Right atrium auricular region (tissue), 2 donors: ENCODE data around the gene ABHD6. TPM values are rescaled to one million over a fixed set of nuclear protein-coding genes. Genes with fewer than 3 reads are reported as not detected.
"Not testable (repeated sequence)": the region's sequence is repeated elsewhere in the genome, so short reads cannot be mapped to it uniquely, and the experiment has no call there.

Experiments used
- DNase-seq: peaks from one replicate; pipeline ENCODE4 v3.0.0-alpha.2; 2019; ENCODE audit warnings: low spot score
- H3K27ac ChIP-seq, 2 donors: fragments of 200-600 bp; sonication (generic); 1 replicate in 1 of 2; 2 replicates in 1 of 2; pipeline ENCODE4 v1.5.1; 2016 to 2019
- H3K27me3 ChIP-seq, 2 donors: fragments of 200-600 bp; sonication (generic); one replicate each; pipeline versions ENCODE4 v1.5.1 to v1.6.0; 2017 to 2019
- H3K36me3 ChIP-seq: fragments of 200-600 bp; sonication (generic); one replicate; pipeline ENCODE4 v1.5.1; 2016
- H3K4me1 ChIP-seq, 2 donors: fragments of 200-600 bp; sonication (generic); one replicate each; pipeline versions ENCODE4 v1.5.1 to v1.6.0; 2017 to 2019
- H3K4me3 ChIP-seq, 2 donors: fragments of 200-600 bp; sonication (generic); 1 replicate in 1 of 2; 2 replicates in 1 of 2; pipeline ENCODE4 v1.5.1; 2017 to 2019; ENCODE audit warnings: mild to moderate bottlenecking in 1 of 2, moderate library complexity in 1 of 2
- H3K9me3 ChIP-seq, 2 donors: fragments of 200-600 bp; sonication (generic); one replicate each; pipeline ENCODE4 v1.5.1; 2019
- total RNA-seq, 2 donors: library from RNA; depleted of rRNA; stranded (reverse); fragments of >200 nt; gene quantifications; one replicate each; pipeline ENCODE4 v1.1.0, GENCODE V29; 2016
- TF ChIP-seq, protein P1 (sequence below), 2 donors: fragments of 200-600 bp; sonication (generic); IDR thresholded peaks; one replicate each; pipeline ENCODE4 v1.5.1; 2019; ENCODE audit warnings: antibody characterized with exemption in 2 of 2

The ABHD6 gene
- total RNA-seq, 2 donors from 2014 or later, result 11.3 to 13.8 TPM

DNA sequence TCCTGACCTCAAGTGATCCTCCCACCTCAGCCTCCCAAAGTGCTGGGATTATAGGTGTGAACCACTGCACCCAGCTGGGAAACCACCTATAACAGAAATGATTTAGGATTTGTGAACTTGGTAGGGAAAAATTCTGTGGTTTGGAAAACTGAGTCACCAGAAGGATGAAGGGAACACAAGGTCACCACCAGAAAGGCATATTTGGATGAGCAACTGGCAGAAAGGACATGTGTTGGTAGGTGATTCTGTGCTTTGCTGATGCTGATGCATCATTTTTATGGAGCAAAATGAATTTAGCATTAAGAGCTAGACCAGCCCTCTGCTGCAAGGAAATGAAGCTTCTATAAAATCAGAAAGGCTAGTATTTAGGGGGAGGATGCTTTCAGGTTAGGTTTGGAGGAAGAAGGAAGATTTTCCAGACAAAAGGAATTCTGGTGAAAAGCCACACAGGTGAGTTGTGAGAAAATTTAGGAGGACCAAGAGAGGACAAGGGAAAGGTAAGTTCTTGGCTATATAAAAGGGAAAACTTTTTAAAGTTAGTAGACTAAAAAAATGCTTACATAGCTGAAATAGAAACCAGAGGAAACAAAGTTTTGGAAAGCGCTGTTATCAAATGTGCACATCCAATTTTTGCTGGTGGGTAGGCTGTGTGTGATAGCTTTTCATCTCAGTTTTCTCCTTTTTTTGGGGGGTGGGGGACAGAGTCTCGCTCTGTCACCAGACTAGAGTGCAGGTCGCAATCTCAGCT, 98.7 kb downstream of the ABHD6 start:
- Histone ChIP-seq H3K36me3 (peaks cover 5% of the 10 kb centered on the region), H3K4me3 (no peak overlapping the region), H3K9me3 (no peaks in the 10 kb centered on the region), H3K4me1 (peaks cover 0 to 22% of the 10 kb centered on the region in 2 donors), H3K27me3 (no peaks in the 10 kb centered on the region), H3K27ac (peak overlapping the region in 1 of 2 donors; percentile 81)
- DNase-seq, result no peak
- TF ChIP-seq, protein P1, sequence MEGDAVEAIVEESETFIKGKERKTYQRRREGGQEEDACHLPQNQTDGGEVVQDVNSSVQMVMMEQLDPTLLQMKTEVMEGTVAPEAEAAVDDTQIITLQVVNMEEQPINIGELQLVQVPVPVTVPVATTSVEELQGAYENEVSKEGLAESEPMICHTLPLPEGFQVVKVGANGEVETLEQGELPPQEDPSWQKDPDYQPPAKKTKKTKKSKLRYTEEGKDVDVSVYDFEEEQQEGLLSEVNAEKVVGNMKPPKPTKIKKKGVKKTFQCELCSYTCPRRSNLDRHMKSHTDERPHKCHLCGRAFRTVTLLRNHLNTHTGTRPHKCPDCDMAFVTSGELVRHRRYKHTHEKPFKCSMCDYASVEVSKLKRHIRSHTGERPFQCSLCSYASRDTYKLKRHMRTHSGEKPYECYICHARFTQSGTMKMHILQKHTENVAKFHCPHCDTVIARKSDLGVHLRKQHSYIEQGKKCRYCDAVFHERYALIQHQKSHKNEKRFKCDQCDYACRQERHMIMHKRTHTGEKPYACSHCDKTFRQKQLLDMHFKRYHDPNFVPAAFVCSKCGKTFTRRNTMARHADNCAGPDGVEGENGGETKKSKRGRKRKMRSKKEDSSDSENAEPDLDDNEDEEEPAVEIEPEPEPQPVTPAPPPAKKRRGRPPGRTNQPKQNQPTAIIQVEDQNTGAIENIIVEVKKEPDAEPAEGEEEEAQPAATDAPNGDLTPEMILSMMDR (IDR thresholded peaks at IDR 0.05), result no peak

DNA sequence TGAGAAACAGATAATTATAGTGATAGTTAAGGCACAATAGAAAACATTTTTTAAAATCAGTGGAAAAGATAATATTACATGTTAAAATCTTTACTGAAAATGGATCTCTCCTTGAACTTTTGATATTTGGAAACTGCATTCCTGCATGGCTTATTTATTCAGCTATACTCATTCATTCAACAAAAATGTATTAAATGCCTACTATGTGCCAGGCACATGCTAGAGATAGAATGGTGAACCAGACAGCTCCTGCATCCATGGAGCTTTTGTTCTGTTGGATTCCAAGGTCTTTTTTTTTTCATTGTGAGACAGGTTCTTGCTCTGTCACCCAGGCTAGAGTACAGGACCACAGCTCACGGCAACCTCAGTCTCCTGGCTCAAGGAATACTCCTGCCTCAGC, 99.6 kb downstream of the ABHD6 start:
- Histone ChIP-seq H3K36me3 (peaks cover 5% of the 10 kb centered on the region), H3K27me3 (no peaks in the 10 kb centered on the region), H3K4me3 (no peak overlapping the region), H3K27ac (no peak overlapping the region), H3K9me3 (no peaks in the 10 kb centered on the region), H3K4me1 (peaks cover 0 to 18% of the 10 kb centered on the region in 2 donors)
- no peak for DNase-seq
- TF ChIP-seq, protein P1 (IDR thresholded peaks at IDR 0.05), result no peak

DNA sequence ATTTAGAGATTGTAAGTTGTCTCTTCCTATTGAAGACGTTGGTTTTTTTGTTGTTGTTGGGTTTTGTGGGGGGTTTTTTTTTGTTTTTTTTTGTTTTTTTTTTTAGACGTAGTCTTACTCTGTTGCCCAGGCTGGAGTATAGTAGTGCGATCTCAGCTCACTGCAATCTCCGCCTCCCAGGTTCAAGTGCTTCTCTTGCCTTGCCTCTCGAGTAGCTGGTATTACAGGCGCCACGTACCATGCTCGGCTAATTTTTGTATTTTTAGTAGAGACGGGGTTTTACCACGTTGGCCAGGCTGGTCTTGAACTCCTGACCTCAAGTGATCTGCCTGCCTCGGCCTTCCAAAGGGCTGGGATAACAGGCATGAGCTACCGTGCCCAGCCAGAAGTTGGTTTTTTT, 101.6 kb downstream of the ABHD6 start:
- H3K4me1 ChIP-seq, DNase-seq: not testable (repeated sequence)

DNA sequence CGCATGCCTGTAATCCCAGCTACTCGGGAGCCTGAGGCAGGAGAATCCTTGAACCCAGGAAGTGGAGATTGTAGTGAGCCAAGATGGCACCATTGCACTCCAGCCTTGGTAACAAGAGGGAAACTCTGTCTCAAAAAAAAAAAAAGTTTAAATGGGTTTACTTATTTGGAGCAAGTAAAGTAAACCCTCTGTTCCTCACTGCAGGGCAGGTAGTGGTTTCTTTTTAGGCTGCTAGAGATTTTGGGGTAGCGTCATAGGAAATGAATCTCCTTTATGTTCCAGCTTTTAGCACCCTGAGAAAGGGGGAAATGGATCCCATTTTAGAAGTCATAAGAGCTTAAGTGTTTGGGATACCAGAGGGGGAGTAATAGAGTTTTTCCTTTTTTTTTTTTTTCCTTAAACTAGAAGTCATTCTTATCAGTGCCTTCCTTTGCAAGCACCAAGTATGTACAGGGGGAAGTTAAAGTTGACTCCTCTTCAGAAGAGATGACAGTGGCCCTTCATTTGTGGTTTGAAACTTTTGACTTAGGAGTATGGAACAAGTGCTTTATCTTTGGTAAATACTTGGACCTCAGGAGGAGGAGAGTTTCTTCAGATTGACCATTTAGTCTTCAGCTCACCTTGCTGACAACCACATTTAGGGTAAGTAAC, 103.1 kb downstream of the ABHD6 start:
- peaks cover 5% of the 10 kb centered on the region for H3K36me3 ChIP-seq
- H3K4me3 ChIP-seq, result no peak overlapping the region
- DNase-seq, result no peak
- H3K27ac ChIP-seq, result no peak overlapping the region
- TF ChIP-seq, protein P1 (IDR thresholded peaks at IDR 0.05), result no peak
- no peaks in the 10 kb centered on the region for H3K9me3 ChIP-seq
- H3K27me3 ChIP-seq, result no peaks in the 10 kb centered on the region
- peaks cover 0 to 11% of the 10 kb centered on the region in 2 donors for H3K4me1 ChIP-seq

More for the DNA sequence above, 101.6 kb downstream of the ABHD6 start:
- H3K4me3 ChIP-seq, H3K9me3 ChIP-seq, H3K27me3 ChIP-seq, H3K27ac ChIP-seq, H3K36me3 ChIP-seq: not testable (repeated sequence)

DNA sequence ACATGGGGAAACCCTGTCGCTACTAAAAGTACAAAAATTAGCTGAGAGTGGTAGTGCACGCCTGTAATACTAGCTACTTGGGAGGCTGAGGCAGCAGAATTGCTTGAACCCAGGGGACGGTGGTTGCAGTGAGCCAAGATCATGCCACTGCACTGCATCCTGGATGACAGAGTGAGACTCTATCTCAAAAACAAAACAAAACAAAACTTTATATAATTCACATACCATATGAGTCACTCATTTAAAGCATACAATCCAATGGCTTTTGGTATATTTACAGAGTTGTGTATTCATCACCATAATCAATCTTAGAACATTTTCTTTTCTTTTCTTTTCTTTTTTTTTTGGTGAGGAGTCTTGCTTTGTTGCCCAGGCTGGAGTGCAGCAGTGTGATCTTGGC, 103.8 kb downstream of the ABHD6 start:
- DNase-seq, result no peak
- TF ChIP-seq, protein P1 (IDR thresholded peaks at IDR 0.05), result no peak
- Histone ChIP-seq H3K4me3 (no peak overlapping the region), H3K27ac (no peak overlapping the region), H3K4me1 (peaks cover 0 to 11% of the 10 kb centered on the region in 2 donors), H3K36me3 (peaks cover 5% of the 10 kb centered on the region), H3K27me3 (no peaks in the 10 kb centered on the region), H3K9me3 (no peaks in the 10 kb centered on the region)

DNA sequence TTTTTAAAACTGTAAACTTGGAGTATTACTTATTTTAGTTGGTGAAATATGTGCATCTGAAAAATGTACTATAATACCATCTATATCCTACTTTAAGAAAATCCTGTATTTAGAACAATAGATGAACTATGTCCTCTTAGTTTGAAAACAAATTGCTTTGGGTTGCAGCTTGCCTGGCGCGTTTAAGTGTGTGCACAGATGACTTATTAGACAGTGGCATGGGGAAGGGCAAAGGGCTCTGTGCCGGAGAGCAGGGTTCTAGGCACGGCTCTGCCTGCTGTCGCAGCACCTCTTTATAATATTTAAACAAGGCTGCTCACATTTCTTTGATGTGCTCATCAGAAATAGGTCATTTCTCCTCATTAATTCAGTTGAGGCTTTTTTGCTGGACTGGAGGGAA, 105.1 kb downstream of the ABHD6 start:
- H3K36me3 ChIP-seq, result peaks cover 5% of the 10 kb centered on the region
- TF ChIP-seq, protein P1 (IDR thresholded peaks at IDR 0.05), result no peak
- no peak overlapping the region for H3K4me3 ChIP-seq
- H3K4me1 ChIP-seq, result peaks cover 0 to 11% of the 10 kb centered on the region in 2 donors
- no peaks in the 10 kb centered on the region for H3K27me3 ChIP-seq
- H3K27ac ChIP-seq, result no peak overlapping the region
- no peaks in the 10 kb centered on the region for H3K9me3 ChIP-seq
- no peak for DNase-seq

Other genes starting within 250 kb of the ABHD6 start
- gene FLNB, start 229.4 kb upstream of the ABHD6 start, total RNA-seq, result 10 to 100 TPM; 37.6 to 59.6 TPM
- gene DNASE1L3, start 26.8 kb upstream of the ABHD6 start, total RNA-seq, result 10 to 100 TPM in 1 of 2 donors, 1 to 10 TPM in 1; 1.5 to 11.5 TPM
- gene RPP14, start 68.5 kb downstream of the ABHD6 start, total RNA-seq, result 10 to 100 TPM in 1 of 2 donors, 1 to 10 TPM in 1; 10.0 to 10.9 TPM
- gene HTD2, start 68.7 kb downstream of the ABHD6 start, total RNA-seq, result 10 to 100 TPM; 12.1 to 14.7 TPM
- gene PXK, start 95.1 kb downstream of the ABHD6 start, total RNA-seq, result 10 to 100 TPM; 18.3 to 22.5 TPM
- gene PDHB, start 196.0 kb downstream of the ABHD6 start, total RNA-seq, result 100 to 1,000 TPM; 111 to 181 TPM